ENCODE data around the gene NUP98.

Gene NUP98

GRCh38 chr11:3840004-3840869 lies 42.9 kb upstream of the NUP98 start:
- TF ChIP-seq CTCF (IDR thresholded peaks at IDR 0.05; ENCODE audit: low read depth, low read length): no peak
- peak overlapping the region; percentile 85 for H3K4me3 ChIP-seq (ENCODE audit: low read depth, low read length)

- no peak overlapping the region for H3K4me3 ChIP-seq (ENCODE audit: low read depth, low read length)
- TF ChIP-seq CTCF (IDR thresholded peaks at IDR 0.05; ENCODE audit: low read depth, low read length): no peak
These were observed 41.1 kb upstream of the NUP98 start for GRCh38 chr11:3838504-3838903.

GRCh38 chr11:3837793-3838192 lies 40.4 kb upstream of the NUP98 start:
- H3K4me3 ChIP-seq (ENCODE audit: low read depth, low read length): no peak overlapping the region
- no peak for TF ChIP-seq CTCF (IDR thresholded peaks at IDR 0.05; ENCODE audit: low read depth, low read length)

GRCh38 chr11:3836903-3837302 lies 39.5 kb upstream of the NUP98 start:
- no peak for TF ChIP-seq CTCF (IDR thresholded peaks at IDR 0.05; ENCODE audit: low read depth, low read length)
- no peak overlapping the region for H3K4me3 ChIP-seq (ENCODE audit: low read depth, low read length)

GRCh38 chr11:3835751-3836150 lies 38.4 kb upstream of the NUP98 start:
- no peak for TF ChIP-seq CTCF (IDR thresholded peaks at IDR 0.05; ENCODE audit: low read depth, low read length)
- no peak overlapping the region for H3K4me3 ChIP-seq (ENCODE audit: low read depth, low read length)

- no peak for TF ChIP-seq CTCF (IDR thresholded peaks at IDR 0.05; ENCODE audit: low read depth, low read length)
- H3K4me3 ChIP-seq (ENCODE audit: low read depth, low read length): no peak overlapping the region
These were observed 37.5 kb upstream of the NUP98 start for GRCh38 chr11:3834664-3835461.

GRCh38 chr11:3834349-3834663 lies 37.0 kb upstream of the NUP98 start:
- TF ChIP-seq CTCF (IDR thresholded peaks at IDR 0.05; ENCODE audit: low read depth, low read length): no peak
- H3K4me3 ChIP-seq (ENCODE audit: low read depth, low read length): no peak overlapping the region

Data from WI38 (cell line).